ENCODE data around the gene FGF18.

FGF18 gene

GRCh38 chr5:171416160-171417049, 3.0 kb upstream of the FGF18 start:
- peaks cover 10% of the 10 kb centered on the region for H3K4me1 ChIP-seq
- H3K4me3 ChIP-seq (ENCODE audit: low read depth, low read length): no peak overlapping the region

GRCh38 chr5:171418316-171418981, 998 bp upstream of the FGF18 start:
- peak overlapping the region; percentile 43 for H3K4me2 ChIP-seq (ENCODE audit: low read length)
- no peaks in the 10 kb centered on the region for H3K79me2 ChIP-seq
- H3K27me3 ChIP-seq (ENCODE audit: control insufficient read depth, insufficient read depth, low read length): no peaks in the 10 kb centered on the region
- H3K9ac ChIP-seq: no peak overlapping the region
- no peak overlapping the region for H3K27ac ChIP-seq
- H3K4me3 ChIP-seq (ENCODE audit: low read depth, low read length): no peak overlapping the region
- H2AFZ ChIP-seq: peak overlapping the region; percentile 42
- peak; percentile 92 for TF ChIP-seq CTCF (IDR thresholded peaks at IDR 0.05)
- H3K4me1 ChIP-seq: peaks cover 12% of the 10 kb centered on the region
- H3K9me3 ChIP-seq (ENCODE audit: control insufficient read depth, low read length): no peaks in the 10 kb centered on the region
- no peaks in the 10 kb centered on the region for H3K36me3 ChIP-seq (ENCODE audit: control insufficient read depth, insufficient read depth, low read length)

More at GRCh38 chr5:171416160-171417049, 3.0 kb upstream of the FGF18 start:
- Histone ChIP-seq H2AFZ (no peak overlapping the region), H3K27me3 (ENCODE audit: control insufficient read depth, insufficient read depth, low read length) (no peaks in the 10 kb centered on the region), H3K79me2 (no peaks in the 10 kb centered on the region), H3K27ac (no peak overlapping the region), H3K9ac (no peak overlapping the region), H3K36me3 (ENCODE audit: control insufficient read depth, insufficient read depth, low read length) (no peaks in the 10 kb centered on the region), H3K4me2 (ENCODE audit: low read length) (no peak overlapping the region), H3K9me3 (ENCODE audit: control insufficient read depth, low read length) (no peaks in the 10 kb centered on the region)
- no peak for TF ChIP-seq CTCF (IDR thresholded peaks at IDR 0.05)

GRCh38 chr5:171419688-171420430, 412 bp downstream of the FGF18 start:
- no peaks in the 10 kb centered on the region for H3K9me3 ChIP-seq (ENCODE audit: control insufficient read depth, low read length)
- peak overlapping the region; percentile 53 for H2AFZ ChIP-seq
- H3K4me1 ChIP-seq: peaks cover 12% of the 10 kb centered on the region
- H3K4me3 ChIP-seq (ENCODE audit: low read depth, low read length): no peak overlapping the region
- no peak for TF ChIP-seq CTCF (IDR thresholded peaks at IDR 0.05)
- no peaks in the 10 kb centered on the region for H3K36me3 ChIP-seq (ENCODE audit: control insufficient read depth, insufficient read depth, low read length)
- H3K4me2 ChIP-seq (ENCODE audit: low read length): peak overlapping the region; percentile 83
- H3K27ac ChIP-seq: no peak overlapping the region
- H3K9ac ChIP-seq: no peak overlapping the region
- H3K79me2 ChIP-seq: no peaks in the 10 kb centered on the region
- H3K27me3 ChIP-seq (ENCODE audit: control insufficient read depth, insufficient read depth, low read length): no peaks in the 10 kb centered on the region

- Histone ChIP-seq H3K27me3 (ENCODE audit: control insufficient read depth, insufficient read depth, low read length) (no peaks in the 10 kb centered on the region), H3K27ac (no peak overlapping the region), H3K36me3 (ENCODE audit: control insufficient read depth, insufficient read depth, low read length) (no peaks in the 10 kb centered on the region), H3K9me3 (ENCODE audit: control insufficient read depth, low read length) (no peaks in the 10 kb centered on the region), H3K4me2 (ENCODE audit: low read length) (peak overlapping the region; percentile 83), H2AFZ (peak overlapping the region; percentile 53), H3K79me2 (no peaks in the 10 kb centered on the region), H3K9ac (no peak overlapping the region), H3K4me1 (peaks cover 12% of the 10 kb centered on the region), H3K4me3 (ENCODE audit: low read depth, low read length) (peak overlapping the region; percentile 29)
- TF ChIP-seq CTCF (IDR thresholded peaks at IDR 0.05): no peak
Measured at GRCh38 chr5:171420431-171421241, 1.2 kb downstream of the FGF18 start.

All from parathyroid adenoma (tissue), 2 donors.